AG20443 (cell line): ENCODE results near the gene TAF4B.
A peak's percentile ranks its signal among the peaks of the same experiment; 100 is the strongest.
"Not testable (repeated sequence)": the region's sequence is repeated elsewhere in the genome, so short reads cannot be mapped to it uniquely, and the experiment has no call there.

Source experiments
- DNase-seq: peaks from one replicate; pipeline ENCODE4 v3.0.0; 2012; ENCODE audit warnings: low spot score, mixed read lengths

TAF4B gene

GRCh38 chr18:26381555-26381954 lies 155.3 kb downstream of the TAF4B start:
- DNase-seq: not testable (repeated sequence)

- DNase-seq: peak; percentile 56
These were observed 157.4 kb downstream of the TAF4B start for GRCh38 chr18:26383454-26384270.

- no peak for DNase-seq
These were observed 159.8 kb downstream of the TAF4B start for GRCh38 chr18:26386002-26386401.

- no peak for DNase-seq
These were observed 160.2 kb downstream of the TAF4B start for GRCh38 chr18:26386441-26386840.

- DNase-seq: no peak
These were observed 167.9 kb downstream of the TAF4B start for GRCh38 chr18:26394047-26394654.

GRCh38 chr18:26397019-26397418 lies 170.8 kb downstream of the TAF4B start:
- DNase-seq: no peak

- DNase-seq: no peak
These were observed 177.2 kb downstream of the TAF4B start for GRCh38 chr18:26403491-26403890.

GRCh38 chr18:26405190-26405801 lies 179.1 kb downstream of the TAF4B start:
- DNase-seq: peak; percentile 81

- no peak for DNase-seq
These were observed 180.1 kb downstream of the TAF4B start for GRCh38 chr18:26406324-26406723.

GRCh38 chr18:26406854-26407517 lies 180.7 kb downstream of the TAF4B start:
- no peak for DNase-seq

- no peak for DNase-seq
These were observed 181.7 kb downstream of the TAF4B start for GRCh38 chr18:26407736-26408601.

GRCh38 chr18:26409091-26409490 lies 182.8 kb downstream of the TAF4B start:
- DNase-seq: no peak

- peak; percentile 23 for DNase-seq
These were observed 188.7 kb downstream of the TAF4B start for GRCh38 chr18:26414901-26415440.

GRCh38 chr18:26415631-26416030 lies 189.4 kb downstream of the TAF4B start:
- DNase-seq: no peak

GRCh38 chr18:26416652-26417150 lies 190.5 kb downstream of the TAF4B start:
- no peak for DNase-seq

- DNase-seq: no peak
These were observed 190.9 kb downstream of the TAF4B start for GRCh38 chr18:26417190-26417589.

GRCh38 chr18:26418225-26418624 lies 192.0 kb downstream of the TAF4B start:
- no peak for DNase-seq

- peak; percentile 38 for DNase-seq
These were observed 193.5 kb downstream of the TAF4B start for GRCh38 chr18:26419746-26420145.

GRCh38 chr18:26421503-26421902 lies 195.3 kb downstream of the TAF4B start:
- no peak for DNase-seq

GRCh38 chr18:26421931-26422330 lies 195.7 kb downstream of the TAF4B start:
- DNase-seq: no peak
